T-cell (primary cell): Measurements from ENCODE around the gene GOLGA6L10. TPM values are rescaled to one million over a fixed set of nuclear protein-coding genes. Genes with fewer than 3 reads are reported as not detected.
"Not testable (repeated sequence)": the region's sequence is repeated elsewhere in the genome, so short reads cannot be mapped to it uniquely, and the experiment has no call there.

ENCODE experiments used
- ATAC-seq, 4 experiments: fragments of 200-7000 bp in 3 of 4; fragments of 150-1000 bp in 1 of 4; cut with Tn5 transposase; replicated peaks in 1 of 4; 1 replicate in 3 of 4; 2 replicates in 1 of 4; pipeline ENCODE4 v1.10.0; 2021; ENCODE audit warnings: moderate library complexity in 3 of 4, mild to moderate bottlenecking in 2 of 4, moderate number of reproducible peaks in 1 of 4
- CTCF ChIA-PET, 2 donors: fragments of 300-600 bp; sonication (Branson Sonifier 250); formaldehyde crosslinking; loops; one replicate each; lab custom pipeline; 2022; ENCODE audit warnings: antibody characterized with exemption in 2 of 2; lab: Charles Lee
- POLR2A ChIA-PET, 2 donors: fragments of 300-600 bp; sonication (Branson Sonifier 250); formaldehyde crosslinking; loops; one replicate each; lab custom pipeline; 2022; ENCODE audit warnings: antibody characterized with exemption in 2 of 2; lab: Charles Lee
- DNase-seq, 35 experiments: peaks; one replicate each; pipeline versions ENCODE4 v3.0.0 to v3.0.0-alpha.2; 2013 to 2023
- H3K27ac ChIP-seq: one replicate; pipeline ENCODE4 v1.5.1; 2013; ENCODE audit warnings: low read length
- H3K27me3 ChIP-seq, 2 experiments: replicated peaks in 1 of 2; 1 replicate in 1 of 2; 2 replicates in 1 of 2; pipeline versions ENCODE4 v1.6.1 to v1.7.0; 2013; ENCODE audit warnings: low read length in 1 of 2, mixed read lengths in 1 of 2; ENCODE audit not compliant: control insufficient read depth in 2 of 2, insufficient read depth in 2 of 2; ENCODE audit errors: extremely low read depth in 1 of 2
- H3K36me3 ChIP-seq, 2 donors: 1 replicate in 1 of 2; 2 replicates in 1 of 2; pipeline versions ENCODE4 v1.6.1 to v1.7.0; 2013; ENCODE audit warnings: low read length in 1 of 2; ENCODE audit not compliant: control insufficient read depth in 2 of 2, insufficient read depth in 1 of 2; ENCODE audit errors: extremely low read depth in 1 of 2
- H3K4me1 ChIP-seq, 2 experiments: 1 replicate in 1 of 2; 2 replicates in 1 of 2; pipeline versions ENCODE4 v1.6.1 to v1.7.0; 2013; ENCODE audit warnings: low read length in 2 of 2, mixed read lengths in 1 of 2; ENCODE audit not compliant: insufficient read depth in 2 of 2, control insufficient read depth in 1 of 2; ENCODE audit errors: extremely low read depth in 1 of 2
- H3K4me3 ChIP-seq, 2 donors: 1 replicate in 1 of 2; 2 replicates in 1 of 2; pipeline versions ENCODE4 v1.5.1 to v1.7.0; 2013; ENCODE audit warnings: mild to moderate bottlenecking in 2 of 2, low read length in 1 of 2, moderate library complexity in 1 of 2; ENCODE audit not compliant: control insufficient read depth in 1 of 2; ENCODE audit errors: extremely low read depth in 1 of 2
- H3K9me3 ChIP-seq: 2 replicates; pipeline ENCODE4 v1.7.0; 2013
- H3K27ac Mint-ChIP-seq, 2 donors: one replicate each; pipeline ENCODE4 v1.8.0; 2020 to 2021; ENCODE audit warnings: mild to moderate bottlenecking in 2 of 2, mixed read lengths in 2 of 2
- H3K27me3 Mint-ChIP-seq, 2 donors: one replicate each; pipeline ENCODE4 v1.8.0; 2021 to 2022; ENCODE audit warnings: mixed read lengths in 2 of 2
- H3K36me3 Mint-ChIP-seq: one replicate; pipeline ENCODE4 v1.8.0; 2021; ENCODE audit warnings: mixed read lengths
- H3K4me1 Mint-ChIP-seq, 3 donors: one replicate each; pipeline ENCODE4 v1.8.0; 2020 to 2022; ENCODE audit warnings: mixed read lengths in 3 of 3, mild to moderate bottlenecking in 1 of 3
- H3K4me3 Mint-ChIP-seq, 3 donors: one replicate each; pipeline ENCODE4 v1.8.0; 2020 to 2022; ENCODE audit warnings: mild to moderate bottlenecking in 3 of 3, mixed read lengths in 3 of 3, moderate library complexity in 3 of 3
- H3K9me3 Mint-ChIP-seq, 3 donors: one replicate each; pipeline ENCODE4 v1.8.0; 2020 to 2022; ENCODE audit warnings: mixed read lengths in 3 of 3
- WGBS: methylation state at CpG from one replicate; pipeline ENCODE4 v1.1.5; 2013; ENCODE audit warnings: missing lambda C conversion rate; ENCODE audit not compliant: insufficient coverage; 5-methylcytosine and 5-hydroxymethylcytosine counted together
- total RNA-seq, 35 experiments: library from RNA in 6 of 35; stranded (reverse) in 6 of 35; fragments of 120-200 nt in 1 of 35; gene quantifications; one replicate each; pipeline versions ENCODE4 v1.2.1 to v1.2.4 and lab custom pipeline; 2013 to 2026

Gene GOLGA6L10
- total RNA-seq (1 to 10 TPM in 4 of 5 donors, under 1 TPM in 1; 0.72 to 3.0 (median 2.1) TPM), total RNA-seq (lab: John Stamatoyannopoulos, UW) (0 to 2.0 (median 0.52) reads per million in 29 experiments)
- total RNA-seq (2013) = 2.0 TPM

GRCh38 chr15:82349375-82349774 is at the start of gene GOLGA6L10:
Gene GOLGA6L10 (minus strand): TSS chr15:82349475. CDS start chr15:82349375, 100 bp downstream.
- H3K27me3 ChIP-seq, CTCF ChIA-PET, H3K4me3 Mint-ChIP-seq, POLR2A ChIA-PET, H3K4me1 ChIP-seq, H3K9me3 ChIP-seq, H3K9me3 Mint-ChIP-seq, H3K36me3 ChIP-seq, H3K4me3 ChIP-seq, H3K4me1 Mint-ChIP-seq, H3K27ac Mint-ChIP-seq, H3K36me3 Mint-ChIP-seq, ATAC-seq, DNase-seq, H3K27me3 Mint-ChIP-seq, H3K27ac ChIP-seq: not testable (repeated sequence)
- WGBS = no CpG with 5 or more reads among the region's 9 CpGs

GRCh38 chr15:82398785-82399184 is 49.5 kb upstream of the GOLGA6L10 start:
- H3K27ac ChIP-seq = no peak overlapping the region
- H3K27me3 ChIP-seq = no peaks in the 10 kb centered on the region
- no peak overlapping the region for H3K4me3 ChIP-seq
- Mint-ChIP-seq H3K9me3 (no peaks in the 10 kb centered on the region), H3K27me3 (no peaks in the 10 kb centered on the region), H3K4me3 (no peak overlapping the region), H3K36me3 (peaks cover 4% of the 10 kb centered on the region), H3K27ac (no peak overlapping the region), H3K4me1 (peaks cover 4 to 10% (median 6%) of the 10 kb centered on the region in 3 donors)
- H3K36me3 ChIP-seq = no peaks in the 10 kb centered on the region
- H3K9me3 ChIP-seq = no peaks in the 10 kb centered on the region
- no CpG with 5 or more reads among the region's 1 CpG for WGBS
- no peaks in the 10 kb centered on the region for H3K4me1 ChIP-seq
- no peak for DNase-seq
- CTCF ChIA-PET = no interaction called here
- POLR2A ChIA-PET = no interaction called here
- no peak for ATAC-seq

- no peak overlapping the region for H3K27ac ChIP-seq
- H3K4me1 ChIP-seq = no peaks in the 10 kb centered on the region
- H3K4me3 ChIP-seq = no peak overlapping the region
- no peak overlapping the region for H3K4me3 Mint-ChIP-seq
- no peaks in the 10 kb centered on the region for H3K9me3 Mint-ChIP-seq
- peaks cover 4 to 10% (median 6%) of the 10 kb centered on the region in 3 donors for H3K4me1 Mint-ChIP-seq
- POLR2A ChIA-PET = no interaction called here
- H3K9me3 ChIP-seq = no peaks in the 10 kb centered on the region
- ATAC-seq (no peak), DNase-seq (no peak)
- CTCF ChIA-PET = no interaction called here
- H3K27ac Mint-ChIP-seq = no peak overlapping the region
- H3K36me3 ChIP-seq = no peaks in the 10 kb centered on the region
- H3K27me3 Mint-ChIP-seq = no peaks in the 10 kb centered on the region
- H3K36me3 Mint-ChIP-seq = peaks cover 8% of the 10 kb centered on the region
- WGBS = no CpG with 5 or more reads among the region's 3 CpGs
- no peaks in the 10 kb centered on the region for H3K27me3 ChIP-seq
Observed at GRCh38 chr15:82397817-82398216, 48.5 kb upstream of the GOLGA6L10 start.

GRCh38 chr15:82395788-82396187 is 46.5 kb upstream of the GOLGA6L10 start:
- DNase-seq, H3K4me3 Mint-ChIP-seq, H3K27me3 Mint-ChIP-seq, H3K27ac ChIP-seq, H3K27me3 ChIP-seq, H3K27ac Mint-ChIP-seq, H3K4me1 ChIP-seq, H3K36me3 ChIP-seq, ATAC-seq, H3K9me3 ChIP-seq, POLR2A ChIA-PET, H3K9me3 Mint-ChIP-seq, CTCF ChIA-PET, H3K4me3 ChIP-seq: not testable (repeated sequence)
- Mint-ChIP-seq H3K4me1 (peaks cover 12 to 18% (median 14%) of the 10 kb centered on the region in 3 donors), H3K36me3 (peaks cover 11% of the 10 kb centered on the region)
- WGBS = no CpG with 5 or more reads among the region's 4 CpGs

GRCh38 chr15:82393671-82394070 is 44.4 kb upstream of the GOLGA6L10 start:
- Histone ChIP-seq H3K9me3 (no peaks in the 10 kb centered on the region), H3K36me3 (no peaks in the 10 kb centered on the region), H3K4me1 (no peaks in the 10 kb centered on the region), H3K4me3 (no peak overlapping the region), H3K27me3 (no peaks in the 10 kb centered on the region), H3K27ac (no peak overlapping the region)
- H3K36me3 Mint-ChIP-seq = peaks cover 13% of the 10 kb centered on the region
- peaks cover 9 to 17% (median 11%) of the 10 kb centered on the region in 3 donors for H3K4me1 Mint-ChIP-seq
- no peak overlapping the region for H3K4me3 Mint-ChIP-seq
- no peaks in the 10 kb centered on the region for H3K27me3 Mint-ChIP-seq
- CTCF ChIA-PET = no interaction called here
- POLR2A ChIA-PET = no interaction called here
- 93% methylated on average over 3 of the region's 4 CpGs for WGBS
- DNase-seq = no peak
- H3K9me3 Mint-ChIP-seq = no peaks in the 10 kb centered on the region
- no peak for ATAC-seq
- H3K27ac Mint-ChIP-seq = no peak overlapping the region

- POLR2A ChIA-PET, H3K4me1 ChIP-seq, H3K36me3 ChIP-seq, H3K27ac Mint-ChIP-seq, H3K4me3 Mint-ChIP-seq, CTCF ChIA-PET, H3K4me3 ChIP-seq, H3K9me3 ChIP-seq, H3K27ac ChIP-seq, H3K9me3 Mint-ChIP-seq, H3K27me3 ChIP-seq, ATAC-seq, H3K27me3 Mint-ChIP-seq, DNase-seq: not testable (repeated sequence)
- H3K4me1 Mint-ChIP-seq = peaks cover 8 to 21% (median 8%) of the 10 kb centered on the region in 3 donors
- no CpG with 5 or more reads among the region's 1 CpG for WGBS
- peaks cover 13% of the 10 kb centered on the region for H3K36me3 Mint-ChIP-seq
Observed at GRCh38 chr15:82392077-82392476, 42.8 kb upstream of the GOLGA6L10 start.

GRCh38 chr15:82390152-82390551 is 40.9 kb upstream of the GOLGA6L10 start:
- no CpG with 5 or more reads among the region's 3 CpGs for WGBS
- ATAC-seq, H3K4me3 Mint-ChIP-seq, POLR2A ChIA-PET, DNase-seq, H3K36me3 ChIP-seq, H3K4me3 ChIP-seq, H3K9me3 Mint-ChIP-seq, H3K27me3 ChIP-seq, H3K9me3 ChIP-seq, H3K27me3 Mint-ChIP-seq, H3K4me1 ChIP-seq, CTCF ChIA-PET, H3K27ac ChIP-seq, H3K27ac Mint-ChIP-seq: not testable (repeated sequence)
- H3K4me1 Mint-ChIP-seq = peaks cover 8 to 21% (median 8%) of the 10 kb centered on the region in 3 donors
- H3K36me3 Mint-ChIP-seq = peaks cover 13% of the 10 kb centered on the region
